HEK293T (cell line): ENCODE data around the gene PIN1.

ENCODE experiments used
- ARNT ChIP-seq: fragments of 450-650 bp; IDR thresholded peaks from 2 replicates; pipeline ENCODE4 v1.6.1; 2017; ENCODE audit warnings: mild to moderate bottlenecking
- BHLHE40 ChIP-seq: fragments of 450-650 bp; IDR thresholded peaks from 2 replicates; pipeline ENCODE4 v1.6.1; 2016; ENCODE audit warnings: mild to moderate bottlenecking, moderate library complexity, borderline replicate concordance
- ELF4 ChIP-seq: fragments of 450-650 bp; IDR thresholded peaks from 2 replicates; pipeline ENCODE4 v1.6.1; 2017; ENCODE audit warnings: antibody characterized with exemption
- FOXA1 ChIP-seq: fragments of 450-650 bp; IDR thresholded peaks from 2 replicates; pipeline ENCODE4 v1.6.1; 2016; ENCODE audit warnings: mild to moderate bottlenecking
- FOXK2 ChIP-seq: fragments of 450-650 bp; IDR thresholded peaks from 2 replicates; pipeline ENCODE4 v1.6.1; 2016; ENCODE audit warnings: mild to moderate bottlenecking
- FOXM1 ChIP-seq: fragments of 450-650 bp; IDR thresholded peaks from 2 replicates; pipeline ENCODE4 v1.6.1; 2017; ENCODE audit warnings: mild to moderate bottlenecking, borderline replicate concordance
- SP1 ChIP-seq: fragments of 450-650 bp; IDR thresholded peaks from 2 replicates; pipeline ENCODE4 v1.6.1; 2017
- SUZ12 ChIP-seq: fragments of 450-650 bp; IDR thresholded peaks from 2 replicates; pipeline ENCODE4 v1.6.1; 2016; ENCODE audit warnings: mild to moderate bottlenecking
- TARDBP ChIP-seq: fragments of 450-650 bp; IDR thresholded peaks from 2 replicates; pipeline ENCODE4 v1.6.1; 2016
- ZNF384 ChIP-seq: fragments of 450-650 bp; IDR thresholded peaks from 2 replicates; pipeline ENCODE4 v1.6.1; 2016
- TF ChIP-seq, protein P1 (sequence below): fragments of 450-650 bp; IDR thresholded peaks from 2 replicates; pipeline ENCODE4 v1.6.1; 2016

DNA sequence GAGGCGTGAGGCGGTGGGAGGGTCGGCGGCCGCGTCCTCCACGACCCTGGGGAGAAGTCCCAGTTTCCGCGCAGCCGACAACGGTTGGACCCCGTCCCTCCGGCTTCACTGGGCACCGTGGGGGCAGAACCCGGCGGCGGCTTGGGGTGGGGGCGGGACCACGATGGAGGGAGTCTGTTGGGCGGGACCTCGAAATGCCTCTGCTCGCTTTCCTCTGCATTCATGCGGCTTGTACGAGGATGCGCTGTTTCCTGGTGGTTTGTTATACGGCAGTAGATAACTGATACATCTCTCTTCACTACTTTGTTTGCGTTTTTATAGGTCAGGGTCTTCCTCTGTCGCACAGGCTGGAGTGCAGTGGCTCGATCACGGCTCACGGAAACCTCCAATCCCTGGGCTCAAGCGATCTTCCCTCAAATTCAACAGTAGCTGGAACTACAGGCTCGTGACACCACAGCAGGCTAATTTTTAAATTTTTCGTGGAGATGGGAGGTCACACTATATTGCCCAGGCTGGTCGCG is 42.0 kb upstream of the PIN1 start:
- TF ChIP-seq SP1, result no peak
- TF ChIP-seq, protein P1, sequence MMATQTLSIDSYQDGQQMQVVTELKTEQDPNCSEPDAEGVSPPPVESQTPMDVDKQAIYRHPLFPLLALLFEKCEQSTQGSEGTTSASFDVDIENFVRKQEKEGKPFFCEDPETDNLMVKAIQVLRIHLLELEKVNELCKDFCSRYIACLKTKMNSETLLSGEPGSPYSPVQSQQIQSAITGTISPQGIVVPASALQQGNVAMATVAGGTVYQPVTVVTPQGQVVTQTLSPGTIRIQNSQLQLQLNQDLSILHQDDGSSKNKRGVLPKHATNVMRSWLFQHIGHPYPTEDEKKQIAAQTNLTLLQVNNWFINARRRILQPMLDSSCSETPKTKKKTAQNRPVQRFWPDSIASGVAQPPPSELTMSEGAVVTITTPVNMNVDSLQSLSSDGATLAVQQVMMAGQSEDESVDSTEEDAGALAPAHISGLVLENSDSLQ, result no peak
- TF ChIP-seq ELF4, result no peak
- TF ChIP-seq FOXK2, result no peak
- TF ChIP-seq BHLHE40, result no peak
- TF ChIP-seq FOXM1, result no peak
- TF ChIP-seq FOXA1, result no peak
- no peak for TF ChIP-seq ZNF384
- no peak for TF ChIP-seq TARDBP
- no peak for TF ChIP-seq SUZ12
- no peak for TF ChIP-seq ARNT
